Measurements from ENCODE around the gene CD58. TPM values are rescaled to one million over a fixed set of nuclear protein-coding genes. Genes with fewer than 3 reads are reported as not detected.
A peak's percentile ranks its signal among the peaks of the same experiment; 100 is the strongest.

CD58 gene
- total and polyA plus RNA-seq, 8 donors: 10.1 to 39.5 (median 13.7) TPM

GRCh38 chr1:116492358-116492811 lies 78.4 kb downstream of the CD58 start:
- DNase-seq (no peak), ATAC-seq (no peak)
- intact Hi-C loops (cut with DNase I): no loop called here

GRCh38 chr1:116491700-116492357 lies 79.0 kb downstream of the CD58 start:
- ATAC-seq (no peak), DNase-seq (no peak)
- Histone ChIP-seq H3K27me3 (no peaks in the 10 kb centered on the region), H3K4me1 (peaks cover 3 to 31% of the 10 kb centered on the region in 2 donors), H3K4me3 (no peak overlapping the region), H3K9me3 (no peaks in the 10 kb centered on the region), H3K27ac (no peak overlapping the region), H3K36me3 (no peaks in the 10 kb centered on the region)
- intact Hi-C loops (cut with DNase I): no loop called here
- no peak for TF ChIP-seq CTCF (IDR thresholded peaks at IDR 0.05)

More at GRCh38 chr1:116492358-116492811, 78.4 kb downstream of the CD58 start:
- no peaks in the 10 kb centered on the region for H3K36me3 ChIP-seq
- no peaks in the 10 kb centered on the region for H3K9me3 ChIP-seq
- H3K27me3 ChIP-seq: no peaks in the 10 kb centered on the region
- TF ChIP-seq CTCF (IDR thresholded peaks at IDR 0.05): no peak
- H3K27ac ChIP-seq: no peak overlapping the region
- H3K4me3 ChIP-seq: no peak overlapping the region
- peaks cover 3 to 37% of the 10 kb centered on the region in 2 donors for H3K4me1 ChIP-seq

GRCh38 chr1:116490588-116490987 lies 80.2 kb downstream of the CD58 start:
- no peak overlapping the region for H3K4me3 ChIP-seq
- H3K4me1 ChIP-seq: peaks cover 0 to 19% of the 10 kb centered on the region in 2 donors
- no peak for TF ChIP-seq CTCF (IDR thresholded peaks at IDR 0.05)
- no peaks in the 10 kb centered on the region for H3K36me3 ChIP-seq
- H3K27me3 ChIP-seq: no peaks in the 10 kb centered on the region
- H3K27ac ChIP-seq: no peak overlapping the region
- no peak for DNase-seq
- no peak for ATAC-seq
- intact Hi-C loops (cut with DNase I): no loop called here
- H3K9me3 ChIP-seq: no peaks in the 10 kb centered on the region

GRCh38 chr1:116489231-116489697 lies 81.6 kb downstream of the CD58 start:
- H3K27ac ChIP-seq: peak overlapping the region in 1 of 2 donors; percentile 20

More at GRCh38 chr1:116489231-116489697, 81.6 kb downstream of the CD58 start:
- no peak for ATAC-seq
- Histone ChIP-seq H3K27me3 (no peaks in the 10 kb centered on the region), H3K36me3 (no peaks in the 10 kb centered on the region), H3K4me3 (no peak overlapping the region), H3K4me1 (peaks cover 7 to 17% of the 10 kb centered on the region in 2 donors), H3K9me3 (no peaks in the 10 kb centered on the region)
- TF ChIP-seq CTCF (IDR thresholded peaks at IDR 0.05): no peak
- intact Hi-C loops (cut with DNase I): loop anchor here in 1 of 2 donors (5.0 kb wide), 2 partner anchors 127 to 337 kb away; no protein-coding TSS in a partner anchor
- no peak for DNase-seq
